NOMO-1 (cell line): ENCODE measurements around the gene TSHZ1.
A peak's percentile ranks its signal among the peaks of the same experiment; 100 is the strongest.

Source experiments
- DNase-seq, 2 experiments: peaks; one replicate each; lab custom pipeline; 2025; ENCODE audit not compliant: unreplicated experiment in 2 of 2; lab: John Stamatoyannopoulos, UW

Gene TSHZ1

DNA sequence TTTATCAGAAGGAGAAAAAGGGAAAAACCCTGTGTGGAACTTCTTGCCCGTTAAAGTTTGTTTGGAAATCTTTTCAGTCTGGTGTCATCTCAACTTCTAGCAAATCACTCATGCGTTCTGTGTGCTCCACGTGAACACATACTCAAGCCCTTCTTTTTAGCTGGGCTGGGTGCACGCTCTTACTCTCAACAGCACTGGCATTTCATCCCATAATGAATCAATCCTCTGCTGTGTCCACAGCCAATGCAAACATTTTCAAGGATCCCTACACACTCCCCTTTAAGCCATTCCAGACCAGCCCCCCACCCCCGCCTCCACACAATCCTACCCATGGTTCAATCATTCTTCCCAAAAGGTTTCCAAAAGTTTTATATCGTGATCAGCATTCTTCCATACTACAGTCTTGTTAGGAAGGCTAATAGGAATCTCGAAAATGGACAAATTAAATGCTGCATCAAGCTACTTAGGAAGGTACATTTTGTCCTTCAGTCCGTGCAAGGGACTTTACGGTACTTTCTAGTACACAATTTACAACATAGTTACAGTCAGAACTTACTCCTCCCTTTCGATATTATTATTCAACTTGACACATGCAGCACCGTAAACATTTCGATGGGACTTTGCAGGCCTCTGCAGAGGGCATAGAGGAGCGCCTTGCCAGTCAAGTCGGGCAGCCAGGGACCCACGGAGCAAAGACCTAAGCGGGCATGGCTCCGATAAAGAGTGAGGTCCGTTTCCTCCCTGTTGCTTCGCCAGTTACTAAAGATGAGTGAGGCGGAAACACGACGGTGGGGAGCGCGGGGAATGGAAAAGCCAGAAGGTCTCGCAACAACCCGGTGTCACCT is 3.1 kb upstream of the TSHZ1 start:
- DNase-seq, result peak in 1 of 2 experiments; percentile 13

DNA sequence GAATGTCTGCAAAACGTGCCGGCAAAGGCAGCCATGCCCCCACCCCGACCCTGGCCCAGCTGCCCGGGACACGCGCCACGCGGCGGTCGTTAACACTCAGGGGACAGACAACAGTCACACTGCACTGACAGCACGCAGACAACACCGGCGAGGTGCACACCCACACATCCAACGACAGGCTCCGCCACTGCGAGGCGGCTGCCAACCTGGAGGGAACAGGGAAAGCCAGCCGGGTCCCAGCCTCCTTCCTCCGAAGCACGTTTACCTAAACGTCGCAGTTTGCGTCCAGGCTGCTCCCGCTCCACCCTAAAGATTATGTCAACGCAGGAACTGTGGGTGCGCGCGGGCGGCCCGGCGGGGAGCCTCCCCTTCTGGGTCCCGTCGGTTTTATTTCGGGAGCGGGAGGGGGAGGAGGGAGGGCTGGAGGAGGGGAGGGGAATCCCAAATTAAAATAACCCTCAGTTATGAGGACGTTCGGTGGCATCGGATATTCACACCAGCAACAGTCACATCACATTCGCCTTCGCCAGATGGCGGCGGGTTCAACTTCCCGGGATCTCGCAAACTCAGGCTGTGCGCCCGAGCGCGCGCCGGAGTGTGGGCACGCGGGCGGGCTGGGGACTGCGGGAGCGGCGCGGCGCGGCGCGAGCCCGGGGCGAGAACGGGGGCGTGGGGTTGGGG is 2.3 kb upstream of the TSHZ1 start:
- peak; percentile 32 to 37 for DNase-seq

DNA sequence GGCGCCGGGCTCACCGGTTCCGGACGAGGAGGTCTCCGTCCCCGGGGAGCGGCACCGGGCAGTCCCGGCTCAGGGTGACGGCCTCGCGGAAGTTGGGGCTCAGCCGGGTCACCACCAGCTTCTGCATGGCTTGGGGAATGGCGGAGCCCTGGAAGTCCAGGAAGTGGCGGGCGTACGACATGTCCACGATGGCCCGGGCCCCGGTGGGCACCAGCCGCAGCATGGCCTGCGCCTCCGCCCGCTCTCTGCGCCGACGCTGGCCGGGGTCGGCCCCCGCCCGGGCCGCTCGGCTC is 1.8 kb upstream of the TSHZ1 start:
- DNase-seq, result no peak

DNA sequence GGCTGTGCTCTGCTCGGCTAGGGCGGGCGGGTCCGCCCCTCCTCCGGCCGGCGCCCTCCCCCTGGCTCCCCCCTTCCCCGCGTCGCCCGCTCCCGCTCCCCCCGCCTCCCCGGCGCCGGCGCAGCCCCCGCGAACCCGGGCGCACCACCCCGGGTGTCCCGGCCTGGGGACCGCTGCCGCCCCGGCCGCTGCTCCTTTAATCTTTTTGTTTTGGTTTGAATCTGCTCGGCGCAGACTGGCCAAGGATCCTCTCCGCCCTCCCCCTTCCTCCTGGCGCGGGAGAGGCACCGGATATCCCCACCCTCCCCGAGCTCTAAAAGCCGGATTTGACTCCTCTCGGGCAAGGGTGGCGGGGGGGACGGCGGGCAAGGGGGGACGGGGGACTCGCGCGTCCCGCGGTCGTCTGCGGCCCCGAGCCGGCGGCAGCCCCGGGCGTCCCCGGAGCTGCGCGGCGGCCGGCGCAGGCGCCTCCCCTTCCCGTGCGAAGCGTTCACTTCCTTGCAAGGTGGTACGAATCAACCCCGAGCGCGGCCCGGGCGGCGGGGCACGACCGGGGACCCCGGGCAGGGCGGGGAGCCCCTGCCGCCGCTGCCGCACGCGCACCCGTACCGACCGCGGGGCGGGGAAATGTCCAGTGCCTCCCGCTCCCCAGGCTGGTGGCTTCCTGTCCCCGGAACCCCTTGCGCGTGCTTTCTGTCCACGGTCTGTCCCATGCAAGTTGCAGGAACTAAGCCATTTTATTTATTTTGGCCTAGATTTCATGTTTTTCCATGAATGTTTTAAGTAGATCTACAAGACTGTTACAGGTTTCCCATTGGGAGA is 1.3 kb upstream of the TSHZ1 start, which contains the start of gene PTGR3:
Gene PTGR3, minus strand, starts transcription at position 11 of the 822 bp plus-strand sequence. CDS start 81 bp downstream, outside the sequence.
- peak; percentile 61 to 90 for DNase-seq

DNA sequence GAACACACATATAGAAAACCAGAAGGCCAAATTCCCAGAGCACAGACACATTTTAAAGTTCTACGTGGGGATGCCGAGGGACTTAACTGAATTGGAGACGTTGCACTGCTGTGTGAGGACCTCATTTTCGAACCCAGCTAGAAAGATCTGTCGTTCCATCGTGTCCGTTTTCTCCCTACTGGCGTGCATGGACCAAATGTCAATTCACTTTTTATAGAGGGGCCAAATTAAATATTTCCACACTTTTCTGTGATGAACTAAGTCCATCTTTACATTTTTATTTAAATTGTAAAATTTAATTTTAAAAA is 692 bp upstream of the TSHZ1 start:
- DNase-seq, result no peak

DNA sequence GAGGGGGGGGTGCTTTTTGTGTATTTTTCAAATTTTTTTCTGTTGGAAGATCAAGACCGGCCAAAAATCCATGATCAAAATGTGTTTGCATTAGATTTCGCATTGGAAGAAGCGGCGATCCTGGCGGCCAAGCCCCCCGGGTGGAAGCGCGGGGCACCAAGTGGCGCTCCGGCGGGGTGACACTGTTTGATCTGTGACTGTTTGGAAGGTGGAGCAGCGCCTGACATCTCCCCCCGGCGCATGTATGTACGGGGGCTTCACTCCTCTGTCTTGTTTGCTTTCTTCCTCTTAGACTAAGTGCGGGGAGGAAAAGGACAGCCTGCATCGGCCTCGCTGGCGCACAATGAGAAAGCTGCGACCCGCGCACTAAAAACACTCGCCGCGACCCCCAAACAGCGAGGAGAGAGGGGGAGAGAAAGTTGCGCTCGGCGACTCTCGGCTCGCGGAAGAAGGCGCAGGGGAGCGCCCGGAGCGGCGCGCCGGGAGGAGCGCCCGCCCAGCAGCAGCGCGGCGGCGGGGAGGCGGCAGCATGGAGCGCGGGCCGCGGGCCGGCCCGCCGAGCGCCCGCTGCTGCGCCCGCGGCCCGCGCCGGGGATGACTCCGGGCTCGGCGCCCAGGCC is 515 bp downstream of the TSHZ1 start:
- peak; percentile 10 to 23 for DNase-seq

DNA sequence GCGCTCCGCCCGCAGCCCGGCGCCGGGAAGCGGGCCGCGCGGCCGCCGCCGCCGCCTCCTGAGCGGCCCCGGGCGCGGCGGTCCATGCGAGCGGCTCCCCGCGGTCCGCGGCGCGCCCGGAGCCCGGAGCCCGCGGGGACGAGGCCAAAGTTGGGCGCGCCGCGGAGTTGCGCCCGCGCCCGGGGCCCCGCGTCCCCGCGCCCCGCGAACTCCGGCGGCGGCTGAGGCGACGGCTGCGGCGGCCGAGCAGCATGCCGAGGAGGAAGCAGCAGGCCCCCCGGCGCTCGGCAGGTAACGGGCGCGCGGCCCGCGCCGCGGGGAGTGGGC is 992 bp downstream of the TSHZ1 start:
- DNase-seq, result peak in 1 of 2 experiments; percentile 16

DNA sequence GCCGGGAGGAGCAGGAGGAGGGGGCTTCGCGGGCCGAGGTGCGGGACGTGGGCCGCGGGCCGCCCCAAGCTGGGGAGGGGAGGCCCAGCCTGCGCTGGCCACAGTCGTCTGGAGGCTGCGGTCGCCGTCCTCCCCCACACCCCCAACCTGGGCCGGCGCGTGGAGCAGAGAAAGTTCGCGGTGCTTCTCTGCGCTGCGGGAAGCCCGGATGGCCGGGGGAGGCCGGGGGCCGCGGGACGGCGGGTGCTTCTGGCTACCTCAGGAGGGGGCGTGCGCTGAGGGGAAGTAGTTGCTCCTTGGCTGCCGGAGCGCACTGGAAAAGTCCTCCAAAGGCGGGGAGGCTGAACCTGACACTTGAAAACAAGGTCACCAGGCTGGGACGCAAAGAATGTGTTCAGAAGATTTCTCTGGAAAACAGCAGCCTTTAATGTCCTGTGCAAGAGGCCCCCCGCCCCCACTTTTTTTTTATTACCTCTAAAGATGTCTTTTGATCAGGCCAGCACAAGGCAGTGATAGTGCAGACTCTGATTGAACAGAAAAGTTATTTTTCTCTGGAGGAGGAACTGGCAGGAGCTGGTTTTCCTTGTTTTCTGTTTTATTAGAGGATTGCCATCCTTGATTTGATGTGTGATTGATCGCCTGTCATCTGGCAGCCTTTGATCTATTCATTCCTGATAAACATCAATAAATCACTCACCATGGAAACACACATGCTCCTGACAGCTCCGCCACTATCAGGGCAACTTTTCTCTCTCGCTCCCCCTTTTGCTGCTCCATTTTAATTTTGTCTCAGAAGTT is 1.6 kb downstream of the TSHZ1 start:
- peak in 1 of 2 experiments; percentile 41 for DNase-seq

DNA sequence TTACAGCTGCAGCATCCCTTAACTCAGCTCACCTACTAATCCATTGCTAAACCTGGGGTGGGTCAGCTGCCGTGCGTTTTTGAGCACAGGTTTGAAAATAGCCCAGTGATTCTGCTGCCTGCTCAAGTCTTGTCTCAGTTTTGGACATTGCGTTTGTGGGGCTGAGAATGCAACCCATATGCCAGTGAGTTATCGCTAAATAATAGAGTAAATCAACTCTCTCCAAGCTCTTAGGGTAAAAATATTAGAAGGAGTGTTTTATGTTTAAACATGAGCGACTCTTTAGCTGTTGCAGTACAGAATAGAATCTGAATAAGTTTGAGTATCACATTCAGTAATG is 2.1 kb downstream of the TSHZ1 start:
- DNase-seq, result no peak

DNA sequence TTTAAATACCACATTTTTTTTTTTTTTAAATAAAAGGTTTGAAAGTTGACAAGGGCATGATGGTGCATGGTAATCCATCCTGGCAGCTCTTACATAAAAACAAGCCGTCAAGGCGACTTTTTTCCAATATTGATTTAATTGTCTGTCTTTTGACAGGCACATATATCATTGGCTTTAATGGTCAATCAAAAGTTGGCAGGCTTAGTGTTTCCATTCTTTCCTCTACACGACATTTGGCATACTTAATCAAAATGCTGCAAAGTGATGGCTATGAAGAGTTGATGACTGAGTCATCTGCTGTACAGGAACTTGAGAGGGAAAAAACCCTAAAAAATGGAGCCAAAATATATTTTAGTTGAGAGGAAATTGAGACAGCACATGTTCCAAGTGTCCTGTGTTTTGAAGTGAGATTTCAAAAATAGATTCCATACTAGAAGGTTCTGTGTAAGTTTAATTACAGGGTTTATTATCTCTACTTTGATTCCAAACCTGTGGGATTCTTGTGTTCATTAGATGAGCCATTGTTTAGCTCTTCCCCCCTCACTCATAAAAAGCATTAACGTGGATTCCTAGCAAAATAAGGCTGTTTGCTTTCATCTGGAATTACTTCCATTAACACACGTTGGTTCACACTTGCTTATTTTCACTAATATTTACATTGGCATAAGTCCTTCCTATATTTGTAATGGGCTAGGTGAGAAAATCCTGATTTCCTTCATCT is 3.2 kb downstream of the TSHZ1 start:
- no peak for DNase-seq

DNA sequence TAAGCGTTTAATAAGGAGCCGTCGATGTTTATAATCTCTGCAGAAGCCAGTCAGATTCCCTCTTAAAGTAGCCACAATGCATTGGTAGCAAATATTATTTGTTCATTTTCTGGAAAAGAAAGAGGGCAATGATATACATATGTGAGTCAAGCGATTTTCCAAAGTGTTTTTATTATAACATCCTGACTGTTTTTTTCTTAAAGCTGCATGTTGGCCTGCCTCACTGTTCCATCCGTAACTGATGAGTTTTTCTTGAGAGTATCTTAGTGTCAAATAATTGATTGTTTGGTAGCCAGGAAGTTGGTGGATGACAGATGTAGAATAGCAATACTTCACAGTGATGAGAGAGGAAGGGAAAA is 3.7 kb downstream of the TSHZ1 start:
- no peak for DNase-seq

DNA sequence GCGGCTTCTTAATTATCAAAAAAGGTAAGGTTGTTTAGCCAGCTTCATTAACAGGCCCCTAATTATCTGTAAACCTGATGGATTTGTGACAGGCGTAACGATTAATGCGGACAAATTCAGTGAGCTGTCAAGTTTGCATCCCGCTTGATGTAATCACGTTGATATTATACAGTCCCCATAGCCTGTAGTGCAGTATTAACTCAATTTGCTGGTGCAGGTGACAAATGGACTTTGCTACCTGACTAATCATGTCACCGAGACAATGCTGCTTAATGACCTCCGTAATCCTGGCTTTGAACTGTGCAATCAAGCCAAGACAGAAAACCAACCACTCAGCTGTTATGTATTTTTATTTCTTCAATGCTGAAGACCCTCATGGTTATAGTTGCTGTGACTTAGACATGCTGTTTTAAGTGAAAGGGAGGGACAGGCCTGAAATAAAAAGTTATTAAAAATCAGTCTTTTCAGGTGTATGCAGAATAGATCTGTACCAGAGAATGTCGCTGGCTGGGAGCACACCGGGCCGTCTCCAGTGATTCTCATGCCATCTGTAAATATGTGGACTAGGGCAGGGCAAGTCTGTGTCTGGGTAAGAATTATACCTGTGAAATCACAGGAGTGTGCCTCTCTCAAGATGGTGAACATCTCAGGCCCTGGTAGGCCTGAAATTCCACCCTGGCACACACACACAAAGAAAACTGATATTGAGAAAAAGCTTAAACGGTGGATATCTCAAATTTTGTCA is 4.3 kb downstream of the TSHZ1 start:
- DNase-seq, result no peak

DNA sequence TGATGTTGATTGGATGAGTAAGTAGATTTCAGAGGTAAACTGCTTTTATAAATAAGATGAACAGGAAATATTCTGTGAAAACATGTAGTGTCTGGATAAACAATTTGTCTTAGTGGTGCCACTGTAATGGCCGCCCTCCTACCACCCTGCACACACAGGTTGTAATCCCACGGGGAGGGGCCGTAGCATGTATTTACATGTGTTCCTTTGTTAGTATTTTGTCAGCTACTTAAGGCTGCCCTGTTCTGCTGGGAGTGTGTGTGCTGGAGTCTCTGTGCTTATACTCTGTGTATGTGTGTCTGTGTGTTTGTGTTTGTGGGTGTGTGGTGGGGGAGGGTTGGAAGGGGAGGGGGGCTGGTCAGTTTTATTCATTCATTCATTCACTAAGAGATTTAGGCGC is 5.1 kb downstream of the TSHZ1 start:
- DNase-seq, result no peak

DNA sequence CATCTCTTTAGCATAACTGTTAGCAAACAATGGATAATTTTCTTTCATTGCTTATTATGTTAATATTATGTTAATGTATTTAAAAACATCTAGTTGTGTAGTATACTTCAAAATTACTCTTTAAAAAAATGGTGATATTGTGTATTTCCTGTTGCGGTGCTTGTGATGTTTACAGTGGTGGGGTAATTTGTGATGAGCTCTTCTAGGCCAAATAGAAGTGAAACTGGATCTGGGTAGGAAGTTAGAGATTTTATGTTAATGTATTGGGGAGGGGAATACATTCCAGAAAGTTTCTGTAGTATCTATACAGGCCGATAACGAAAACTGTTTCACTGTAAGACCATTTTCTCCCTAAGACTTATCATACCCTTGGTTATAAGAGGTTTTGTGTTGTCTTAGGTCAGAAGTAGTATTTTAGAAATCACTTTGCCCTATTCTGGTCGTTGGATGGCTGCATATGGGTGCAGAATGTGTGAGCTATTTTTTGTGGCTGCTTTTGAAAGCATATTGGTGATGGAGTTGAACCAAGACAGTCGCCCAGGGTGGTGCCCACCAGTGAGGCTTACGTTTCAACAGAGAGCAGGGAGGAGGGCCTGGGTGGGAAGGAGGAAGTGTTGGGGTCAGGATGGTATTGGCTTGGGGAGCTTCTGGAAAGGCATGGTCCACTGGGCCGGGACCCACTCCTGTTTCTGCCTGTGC is 5.8 kb downstream of the TSHZ1 start:
- peak; percentile 57 to 67 for DNase-seq

DNA sequence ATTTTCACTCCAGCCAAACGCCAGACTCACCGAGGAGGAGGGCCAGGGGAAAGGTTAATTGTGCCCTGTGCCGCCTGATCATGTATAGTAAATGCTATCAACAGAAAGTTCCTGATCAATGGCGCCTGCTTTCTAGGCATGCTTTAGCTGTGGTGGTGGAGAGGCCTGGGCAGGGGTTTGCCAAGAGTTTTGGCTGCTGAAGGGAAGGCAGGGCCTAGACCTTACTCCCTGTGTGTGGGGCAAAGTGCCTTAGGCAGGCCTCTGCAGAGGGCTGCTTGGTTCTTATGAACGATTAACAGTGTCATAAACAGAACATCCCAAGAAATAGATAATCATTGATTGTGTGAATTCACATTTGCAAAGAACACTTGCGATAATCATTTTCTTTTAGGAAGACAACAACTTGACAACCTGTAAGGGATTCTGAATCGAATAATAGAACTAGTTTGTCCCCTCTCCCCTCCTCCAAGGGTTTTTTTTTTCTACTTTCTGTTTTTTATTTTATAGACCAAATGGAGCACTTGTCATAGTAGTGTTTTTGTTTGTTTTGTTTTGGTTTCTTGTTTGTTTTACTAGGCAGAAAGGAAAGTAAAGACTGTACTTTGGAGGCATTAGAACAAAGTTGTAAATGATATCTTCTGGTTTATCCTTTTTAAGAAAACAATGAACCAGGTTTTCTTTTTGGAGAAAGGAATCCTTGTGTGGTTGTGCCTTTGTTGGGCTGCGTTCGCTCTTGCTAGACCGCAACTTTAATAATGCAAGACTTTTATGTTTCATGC is 6.5 kb downstream of the TSHZ1 start:
- DNase-seq, result no peak

DNA sequence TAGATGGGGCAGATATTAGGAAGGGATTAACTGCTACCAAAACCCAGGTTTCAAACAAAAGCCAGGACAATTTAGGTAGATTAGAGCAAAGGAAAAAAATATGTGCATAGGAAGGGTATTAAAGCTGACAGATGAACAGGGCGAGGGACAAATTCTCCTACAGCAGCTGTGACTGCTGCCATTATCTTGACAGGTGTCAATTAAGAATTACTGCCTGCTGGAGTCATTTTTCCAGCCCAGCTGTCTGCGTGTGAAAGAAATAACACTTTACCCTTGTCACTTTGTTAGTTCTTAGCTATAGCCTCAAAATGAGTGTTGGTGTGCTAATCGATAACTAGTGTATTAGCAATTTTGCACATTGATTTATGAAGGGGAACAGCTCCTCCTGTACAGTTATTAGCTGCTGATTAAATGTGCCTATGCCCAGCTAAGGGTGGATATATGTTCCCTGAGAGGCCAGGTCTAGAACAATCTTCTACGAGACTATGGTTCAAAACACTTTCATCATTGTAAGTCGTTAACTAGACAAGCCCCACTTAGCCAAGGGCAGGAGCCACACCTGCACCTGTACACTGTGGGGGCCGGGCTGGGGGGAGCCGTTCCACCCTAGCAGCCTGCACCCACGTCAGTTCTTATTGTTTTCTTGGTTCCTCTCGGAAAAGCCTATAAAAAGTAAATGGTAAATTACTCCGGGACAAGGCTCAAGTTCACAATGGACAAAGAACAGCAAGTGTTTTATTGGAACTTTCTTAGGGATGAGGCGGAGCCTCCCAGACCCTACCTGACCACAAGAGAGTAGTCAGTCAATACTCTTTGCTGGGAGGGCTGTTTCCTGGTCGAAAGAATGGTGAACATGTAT is 7.7 kb downstream of the TSHZ1 start:
- DNase-seq, result no peak

DNA sequence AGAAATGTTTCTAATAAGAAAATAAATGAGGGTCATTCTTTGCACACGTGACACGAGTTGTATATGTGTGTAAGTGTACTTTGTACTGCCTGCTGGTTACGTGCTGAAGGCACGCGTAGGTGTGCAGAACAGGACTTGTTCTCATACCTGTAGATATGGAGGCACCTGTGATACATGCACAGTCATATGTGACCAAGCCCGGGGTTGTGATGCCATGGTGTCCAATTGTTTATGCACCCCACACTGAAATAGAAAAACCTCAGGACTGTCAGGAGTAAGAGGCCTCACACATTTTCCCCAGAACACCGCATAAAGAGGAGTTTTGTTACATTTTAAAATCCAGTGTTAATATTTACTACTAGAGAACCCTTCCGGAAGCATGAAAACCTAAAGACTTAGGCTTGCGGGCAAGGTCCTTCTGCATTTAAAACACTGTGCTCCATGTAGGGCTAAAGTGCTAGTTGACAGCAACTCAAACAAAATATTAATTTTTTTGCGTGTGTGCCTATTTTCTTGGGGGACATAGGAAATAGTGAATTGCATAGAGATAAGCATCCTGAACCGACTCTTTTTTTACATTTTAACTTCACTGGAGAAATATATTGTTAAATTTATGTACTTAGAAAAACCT is 9.3 kb downstream of the TSHZ1 start:
- DNase-seq, result no peak
